HG03575 (cell line): ENCODE data around the gene INTS12.
"Not testable (repeated sequence)": the region's sequence is repeated elsewhere in the genome, so short reads cannot be mapped to it uniquely, and the experiment has no call there.

Source experiments
- ATAC-seq: cut with Tn5 transposase; IDR thresholded peaks from one replicate; pipeline ENCODE4 v1.9.1; 2021; ENCODE audit not compliant: unreplicated experiment, insufficient number of reproducible peaks, low FRiP score; ENCODE audit errors: extremely low read depth

INTS12 gene

DNA sequence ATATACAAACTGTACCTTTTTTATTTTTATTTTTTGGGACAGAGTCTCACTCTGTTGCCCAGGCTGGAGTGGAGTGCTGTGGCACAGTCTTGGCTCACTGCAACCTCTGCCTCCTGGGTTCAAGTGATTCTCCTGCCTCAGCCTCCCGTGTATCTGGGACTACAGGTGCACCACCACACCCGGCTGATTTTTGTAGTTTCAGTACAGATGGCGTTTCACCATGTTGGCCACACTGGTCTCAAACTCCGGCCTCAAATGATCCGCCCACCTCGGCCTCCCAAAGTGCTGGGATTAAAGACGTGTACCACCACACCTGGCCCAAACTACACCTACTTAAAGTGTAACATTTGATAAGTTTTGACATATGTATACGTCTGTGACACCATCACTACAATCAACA lies 12.7 kb downstream of the INTS12 start:
- ATAC-seq = not testable (repeated sequence)

DNA sequence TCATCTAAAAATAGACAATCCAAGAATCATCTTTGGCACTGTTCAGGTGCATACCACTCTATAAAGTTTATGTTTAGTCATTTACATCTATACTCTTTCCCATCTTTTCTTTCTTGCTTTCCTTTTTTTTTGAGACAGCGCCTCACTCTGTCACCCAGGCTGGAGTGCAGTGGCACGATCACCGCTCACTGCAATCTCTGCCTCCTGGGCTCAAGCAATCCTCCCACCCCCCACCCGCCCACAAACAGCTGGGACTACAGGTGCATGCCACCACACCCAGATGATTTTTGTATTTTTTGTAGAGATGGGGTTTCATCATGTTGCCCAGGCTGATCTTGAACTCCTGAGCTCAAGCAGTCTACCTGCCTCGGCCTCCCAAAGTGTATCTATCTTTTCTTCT lies 13.7 kb downstream of the INTS12 start:
- ATAC-seq = not testable (repeated sequence)

DNA sequence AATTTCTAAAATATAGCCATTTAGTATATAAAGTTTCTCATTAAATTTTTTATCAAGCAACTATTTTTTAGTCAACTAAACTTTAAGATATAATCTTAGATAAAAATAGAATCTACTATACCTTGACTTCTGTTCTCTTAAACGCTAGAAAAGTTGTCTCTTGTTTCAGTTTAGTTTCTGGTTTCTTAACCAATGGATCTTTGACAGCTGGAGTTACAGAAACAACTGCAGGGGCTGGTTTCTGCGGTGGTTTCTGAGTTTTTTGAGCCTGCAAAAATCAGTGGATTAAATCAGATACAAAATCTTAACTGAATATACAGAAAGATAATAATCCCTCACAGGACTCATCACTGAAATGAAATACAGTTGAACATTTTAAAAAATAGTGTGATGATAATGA lies 21.9 kb downstream of the INTS12 start:
- no peak for ATAC-seq

DNA sequence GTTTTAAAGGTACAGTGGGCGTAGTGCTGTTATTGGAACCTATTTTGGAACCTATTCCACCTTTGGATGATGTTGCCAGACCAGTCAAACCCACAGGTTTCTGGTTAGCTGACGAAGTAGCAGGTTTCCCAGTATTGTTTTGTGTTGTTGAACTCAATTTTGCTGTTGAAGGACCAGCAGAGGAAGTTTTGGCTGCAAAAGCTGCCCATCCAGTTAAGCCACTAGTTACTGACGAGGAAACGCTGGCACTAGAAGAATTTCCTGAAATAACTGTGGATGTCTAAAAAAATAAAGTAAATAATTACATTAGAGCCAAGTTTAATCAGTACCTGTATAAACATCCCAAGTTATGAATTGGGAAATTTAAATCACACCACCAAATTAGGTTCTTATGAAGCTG lies 25.5 kb downstream of the INTS12 start:
- ATAC-seq = no peak

DNA sequence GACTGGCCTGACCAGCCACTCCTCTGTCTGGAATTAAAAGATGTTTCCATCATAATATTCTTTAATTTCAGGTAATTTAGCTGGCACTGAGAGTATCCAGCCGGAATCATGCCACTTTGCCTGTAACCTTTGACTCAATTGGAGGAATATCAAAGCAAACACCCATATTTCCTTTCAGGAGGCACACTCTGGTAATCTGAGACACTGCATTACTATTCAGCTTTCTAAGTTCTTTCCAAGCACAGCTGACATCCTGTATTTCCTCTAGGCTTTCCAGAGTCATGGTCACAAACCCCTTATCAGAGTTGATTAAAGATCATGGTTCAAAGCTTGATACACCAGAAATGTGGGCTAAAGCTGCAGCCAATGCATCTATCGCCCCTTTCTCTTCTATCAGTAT lies 29.3 kb downstream of the INTS12 start:
- ATAC-seq = no peak

DNA sequence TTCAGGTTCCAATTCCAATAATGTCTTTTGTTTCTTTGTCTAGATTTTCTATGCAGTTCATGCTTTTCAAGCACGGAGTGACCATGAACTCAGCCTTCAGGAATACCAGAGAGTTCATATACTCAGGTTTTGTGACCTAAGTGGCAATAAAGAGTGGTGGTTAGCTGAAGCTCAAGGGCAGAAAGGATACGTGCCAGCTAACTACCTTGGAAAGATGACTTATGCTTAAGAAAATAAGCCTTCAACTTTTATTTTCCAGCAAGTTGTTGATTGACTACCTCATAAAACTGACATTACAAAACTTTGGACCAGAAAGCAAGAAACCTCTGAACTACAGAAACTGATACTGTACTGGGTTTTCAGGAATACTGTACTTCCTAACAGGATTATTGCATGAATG lies 30.8 kb downstream of the INTS12 start:
- ATAC-seq = no peak

DNA sequence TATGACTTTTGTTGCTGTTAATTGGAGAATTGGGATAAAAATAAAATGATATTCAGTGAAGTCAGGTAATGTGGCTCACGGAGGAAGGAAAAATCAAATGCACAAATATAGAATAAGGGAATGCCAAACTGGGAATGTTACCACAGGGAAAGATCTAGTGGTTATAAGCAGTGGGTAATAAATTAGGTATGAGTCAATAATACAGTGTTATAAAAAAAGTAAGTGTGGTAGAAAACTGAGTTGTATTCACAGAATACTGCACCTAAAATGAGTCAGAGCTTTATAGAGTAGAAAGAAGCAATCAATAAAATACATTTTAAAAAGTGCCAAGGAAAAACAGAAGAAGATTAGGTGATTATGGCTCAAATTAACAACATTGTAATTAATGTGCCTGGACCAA lies 34.5 kb downstream of the INTS12 start:
- no peak for ATAC-seq

DNA sequence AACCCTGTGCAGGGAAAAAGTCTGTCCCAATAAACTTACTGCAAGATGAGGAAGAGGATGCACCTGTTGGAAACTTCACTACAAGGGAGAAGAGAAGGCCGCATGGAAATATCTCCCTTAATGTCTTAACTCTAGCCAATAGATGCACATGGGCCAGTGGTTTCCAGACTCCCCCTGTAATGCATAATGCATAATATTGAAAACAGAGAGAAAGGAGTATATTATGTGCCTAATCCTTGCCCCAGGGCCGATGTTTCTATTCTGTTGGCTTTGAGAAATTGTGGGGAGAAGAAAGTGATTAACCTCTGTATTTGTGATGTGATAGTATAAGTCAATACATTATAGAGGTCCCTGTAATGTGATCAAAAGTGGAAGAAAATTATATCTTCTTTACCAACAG lies 37.2 kb downstream of the INTS12 start:
- ATAC-seq = no peak

DNA sequence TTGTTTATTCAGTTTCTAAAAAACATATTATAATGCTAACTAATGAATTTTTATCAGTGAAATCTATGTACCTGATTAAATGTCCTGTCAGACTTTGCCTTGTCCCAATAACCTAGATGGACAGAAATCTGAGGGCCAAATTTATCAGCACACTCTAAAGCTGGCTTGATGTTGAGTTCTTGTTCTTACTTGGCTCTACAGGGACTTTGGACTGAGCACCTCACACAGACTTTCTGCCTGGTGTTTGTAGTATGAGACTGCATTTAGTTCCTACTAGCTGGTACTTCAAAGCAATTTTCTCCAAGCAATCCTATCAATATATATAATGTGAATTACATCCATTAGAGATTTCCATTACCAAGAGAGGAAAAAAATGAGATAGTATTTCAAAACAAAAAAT lies 37.8 kb downstream of the INTS12 start:
- ATAC-seq = no peak

DNA sequence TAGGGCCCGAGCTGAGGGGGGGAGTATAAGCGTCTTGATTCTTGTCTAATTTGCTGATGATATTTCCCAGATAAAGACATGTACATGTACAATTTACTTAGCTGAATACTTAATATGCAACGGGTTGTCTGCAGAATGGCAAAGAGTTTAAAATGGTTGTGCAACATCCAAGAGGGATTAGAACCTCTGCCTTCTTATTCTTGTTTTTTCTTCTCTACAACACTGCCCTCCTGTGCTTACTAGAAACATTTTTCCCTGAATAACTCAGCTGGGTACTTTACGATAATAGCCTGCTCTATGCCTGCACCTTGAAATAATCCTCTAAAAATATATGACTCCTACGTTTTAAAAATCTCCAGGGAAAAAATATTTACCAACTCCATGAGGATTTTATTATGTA lies 41.8 kb downstream of the INTS12 start:
- no peak for ATAC-seq

DNA sequence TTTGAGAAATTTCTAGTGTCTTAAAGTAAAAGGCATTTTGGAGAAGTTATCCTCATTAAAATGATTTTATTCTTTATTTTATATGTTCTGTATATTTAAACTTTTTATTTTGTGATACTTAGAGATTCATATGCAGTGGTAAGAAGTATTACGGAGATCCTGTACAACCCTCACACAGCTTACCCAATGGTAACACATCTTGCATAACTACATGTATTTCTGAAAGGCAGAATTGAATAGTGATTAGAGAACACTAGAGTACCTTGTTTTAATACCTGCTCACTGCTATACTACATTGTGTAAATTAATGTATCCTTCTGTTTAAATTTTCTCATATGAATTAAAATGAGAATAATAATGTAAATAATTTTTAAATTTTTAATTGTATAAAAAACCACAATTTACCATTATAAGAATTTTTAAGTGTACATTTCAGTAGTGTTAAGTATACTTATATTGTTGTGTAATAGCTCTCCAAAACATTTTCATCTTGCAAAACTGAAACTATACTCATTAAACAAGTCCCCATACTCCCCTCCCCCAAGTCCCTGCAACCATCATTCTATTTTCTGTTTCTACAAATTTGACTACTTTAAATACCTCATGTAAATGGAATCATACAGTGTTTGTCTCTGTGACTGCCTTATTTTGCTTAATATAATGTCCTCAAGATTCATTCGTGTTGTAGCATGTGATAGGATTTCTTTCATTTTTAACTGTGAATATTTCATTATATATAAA lies 45.4 kb downstream of the INTS12 start:
- no peak for ATAC-seq

DNA sequence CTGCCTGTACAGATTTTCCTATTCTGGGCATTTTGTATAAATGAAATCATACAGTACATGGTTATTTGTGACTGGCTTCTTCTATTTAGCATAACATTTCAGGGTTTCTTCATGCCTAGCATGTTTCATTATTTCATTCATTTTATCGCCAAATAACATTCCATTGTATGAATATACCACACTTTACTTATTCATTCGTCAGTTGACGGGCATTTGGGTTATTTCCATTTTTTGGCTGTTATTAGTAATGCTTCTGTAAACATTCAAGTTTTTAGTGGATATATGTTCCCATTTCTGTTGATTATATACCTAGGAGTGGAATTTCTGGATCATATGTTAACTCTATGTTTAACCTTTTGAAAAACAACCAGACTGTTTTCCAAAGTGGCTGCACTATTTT lies 47.5 kb downstream of the INTS12 start:
- no peak for ATAC-seq

DNA sequence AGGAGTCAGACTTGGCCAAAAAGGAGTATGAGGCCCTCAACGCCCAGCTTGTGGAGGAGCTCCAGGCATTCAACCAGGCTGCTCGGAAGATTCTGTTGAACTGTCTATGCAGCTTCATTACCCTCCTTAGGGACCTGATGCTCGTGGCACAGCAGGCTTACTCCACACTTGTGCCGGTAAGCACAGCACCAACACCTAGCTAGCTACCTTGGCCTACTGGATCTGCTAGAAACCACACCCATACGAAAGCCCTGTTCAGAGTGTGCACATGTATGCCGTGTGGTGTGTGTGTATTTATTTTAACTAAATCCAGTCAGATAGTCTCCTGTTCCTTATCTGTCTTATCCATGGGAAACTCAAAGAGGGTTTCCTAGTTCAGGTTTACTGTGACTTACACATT lies 49.3 kb downstream of the INTS12 start:
- ATAC-seq = no peak

DNA sequence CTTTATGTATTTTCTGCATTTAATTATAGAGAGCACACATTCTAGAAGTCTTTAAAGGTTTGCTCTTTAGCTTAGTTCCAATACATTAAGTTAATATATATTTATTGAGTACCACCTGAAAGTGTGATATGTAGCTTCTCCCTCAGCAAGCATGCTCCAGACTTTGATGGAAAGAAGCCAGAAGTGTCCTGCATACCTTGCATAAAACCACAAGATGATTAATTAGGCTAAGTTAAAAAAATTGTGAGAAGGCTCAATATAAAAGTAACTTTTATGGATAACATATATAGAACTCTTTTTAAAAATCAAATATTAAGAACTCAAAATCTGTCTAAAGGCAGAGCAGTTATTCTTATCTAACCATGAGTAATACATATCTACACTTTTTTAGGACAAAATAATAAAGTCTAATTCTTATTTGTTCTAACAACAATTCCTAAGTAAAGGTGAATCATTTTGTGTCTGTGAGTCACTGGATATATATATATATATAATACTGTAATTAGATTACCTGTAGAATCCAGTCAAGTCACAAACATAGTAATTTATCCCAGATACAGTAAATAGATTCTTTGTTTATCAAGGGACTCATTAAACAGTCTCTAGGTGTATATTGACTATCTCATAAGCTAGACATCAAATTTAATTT lies 51.2 kb downstream of the INTS12 start:
- ATAC-seq = no peak

DNA sequence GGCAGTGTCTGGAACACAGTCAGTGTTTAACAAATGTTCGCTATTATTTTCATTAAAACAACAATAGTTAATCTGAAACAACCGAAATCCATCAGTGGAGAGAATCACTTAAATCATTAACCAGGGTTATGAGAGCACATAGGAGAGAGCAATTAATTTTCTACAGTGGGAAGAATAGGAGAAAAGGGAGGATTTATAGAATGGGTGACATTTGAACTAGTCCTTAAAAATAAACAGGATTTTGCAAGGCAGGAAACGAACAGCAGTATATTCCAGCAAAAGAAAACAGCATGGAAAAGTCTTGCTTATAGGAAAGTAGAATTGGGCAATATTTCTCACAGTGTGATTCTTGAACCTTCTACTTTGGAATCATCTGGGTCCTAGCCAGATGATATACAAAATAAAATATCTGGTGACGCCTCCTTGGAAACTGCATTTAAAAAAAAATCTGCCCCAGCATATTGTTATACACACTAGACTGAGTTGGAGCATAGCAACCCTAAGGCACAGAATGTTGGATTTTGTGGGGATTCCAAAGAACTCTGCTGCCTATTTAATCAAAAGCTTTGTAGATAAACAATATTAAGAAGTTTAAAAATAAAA lies 56.1 kb downstream of the INTS12 start:
- no peak for ATAC-seq

DNA sequence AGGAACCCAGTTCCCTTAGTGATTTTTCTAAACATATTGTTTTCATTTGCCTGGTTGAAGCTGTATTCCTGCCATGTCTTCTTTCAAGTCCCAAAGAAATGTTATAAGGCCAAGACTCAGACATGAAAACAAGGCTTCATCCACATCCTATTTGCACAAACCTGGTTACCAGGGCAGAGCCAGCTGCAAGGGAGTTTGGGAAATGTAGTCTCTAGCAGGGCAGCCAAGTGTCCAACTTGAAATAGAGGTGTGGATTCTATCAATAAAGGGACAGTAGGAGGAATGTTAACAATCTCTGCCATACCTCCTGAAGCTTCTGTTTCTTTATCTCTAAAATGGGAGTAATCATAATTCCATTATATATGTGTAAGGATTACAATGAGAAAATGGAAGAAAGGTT lies 56.6 kb downstream of the INTS12 start:
- no peak for ATAC-seq

DNA sequence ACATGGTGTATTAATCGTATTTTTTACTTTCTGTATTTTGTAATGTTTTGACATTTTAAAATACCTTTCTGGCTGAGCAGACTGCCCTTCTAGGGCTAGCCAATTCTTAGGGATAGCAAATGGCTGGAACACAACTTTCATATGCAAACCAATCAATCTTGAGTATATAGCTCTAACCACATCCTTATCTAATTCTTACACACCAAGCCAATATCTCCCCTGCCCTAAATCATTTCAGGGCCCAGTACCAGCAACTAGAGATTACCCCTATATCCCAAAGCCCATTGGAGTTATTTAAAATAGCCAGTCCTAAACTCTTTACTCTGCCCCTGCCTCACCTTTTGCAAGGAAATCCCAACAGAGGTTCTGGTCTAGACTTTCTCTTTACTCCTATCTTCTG lies 58.3 kb downstream of the INTS12 start:
- ATAC-seq = no peak

DNA sequence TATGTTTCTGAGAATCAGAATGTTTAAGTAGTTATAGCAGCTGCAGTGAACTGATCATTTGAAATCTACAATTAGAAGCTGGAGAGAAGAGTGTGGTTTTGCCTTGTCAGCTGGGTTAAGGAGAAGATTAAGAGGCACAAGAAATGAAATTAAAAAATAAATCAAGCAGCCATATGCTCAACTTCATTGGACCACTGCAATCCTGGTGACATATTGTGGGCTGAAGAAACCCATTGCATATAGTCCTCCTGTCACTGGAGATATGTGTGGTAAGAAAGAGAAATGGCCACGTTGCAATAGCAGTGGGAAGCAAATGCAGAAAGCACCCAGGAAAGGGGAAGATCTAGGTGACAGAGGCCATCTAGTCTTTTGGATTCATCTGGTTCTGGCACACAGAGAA lies 63.0 kb downstream of the INTS12 start:
- ATAC-seq = no peak

DNA sequence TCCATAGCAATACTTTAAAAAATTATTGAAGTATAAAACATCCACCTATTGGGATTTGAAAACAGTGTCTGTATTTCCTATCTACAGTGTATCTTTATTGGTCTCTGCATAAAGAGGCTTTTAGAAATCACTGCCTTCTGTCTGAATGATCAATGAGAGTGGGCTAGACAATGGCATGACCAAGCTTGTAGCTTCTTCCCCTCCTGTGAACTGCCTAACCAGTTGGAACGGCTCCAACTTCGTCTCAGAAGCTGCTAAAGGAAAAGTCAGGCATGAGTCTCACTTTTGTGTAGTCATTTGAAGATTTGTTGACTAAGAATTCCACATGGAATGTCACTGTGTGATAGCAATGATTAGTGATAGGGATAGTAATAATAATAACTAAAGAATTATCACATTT lies 64.2 kb downstream of the INTS12 start:
- no peak for ATAC-seq

DNA sequence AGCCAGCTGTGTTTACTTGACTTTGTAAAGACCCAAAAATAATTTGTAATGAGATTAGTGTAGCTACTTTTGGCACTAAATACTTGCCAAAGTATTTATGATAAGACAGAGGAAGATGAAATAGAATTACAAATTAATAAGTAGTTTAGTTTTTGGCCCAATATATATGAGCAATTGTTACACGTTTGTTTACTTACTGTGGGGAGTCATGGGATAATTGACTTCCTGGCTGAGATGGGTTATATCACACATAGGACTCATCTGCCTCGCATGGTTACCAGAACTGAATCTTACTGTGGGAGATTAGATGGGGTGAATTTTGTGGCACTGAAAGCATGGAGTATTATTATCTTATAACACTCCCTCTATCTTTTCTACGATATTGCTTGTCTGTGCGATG lies 66.6 kb downstream of the INTS12 start:
- ATAC-seq = no peak
